IPS DF 19.7 (cell line): ENCODE results near the gene KRTAP4-5.
"Not testable (repeated sequence)": the region's sequence is repeated elsewhere in the genome, so short reads cannot be mapped to it uniquely, and the experiment has no call there.

ENCODE experiments used
- DNase-seq: peaks from one replicate; pipeline ENCODE4 v3.0.0-alpha.2; 2013; ENCODE audit warnings: low read depth, low spot score

The KRTAP4-5 gene

DNA sequence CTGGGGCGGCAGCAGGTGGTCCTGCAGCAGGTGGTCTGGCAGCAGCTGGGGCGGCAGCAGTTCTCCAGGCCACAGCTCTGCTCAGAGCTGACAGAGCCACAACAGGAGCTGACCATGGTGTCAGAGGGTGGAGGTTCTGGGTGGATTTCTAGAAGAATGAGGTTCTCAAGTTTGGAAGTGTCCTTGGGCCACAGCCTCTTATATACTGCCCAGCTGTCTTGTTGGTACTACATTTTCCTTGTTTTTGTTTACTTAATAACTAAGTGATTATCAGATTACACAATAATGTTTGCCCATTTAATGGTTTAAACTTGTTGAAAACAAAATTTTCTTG lies at the start of gene KRTAP4-5:
Gene KRTAP4-5 (minus strand): TSS at position 174 of the 334 bp plus-strand sequence. CDS start 58 bp downstream, at position 116.
- no peak for DNase-seq

DNA sequence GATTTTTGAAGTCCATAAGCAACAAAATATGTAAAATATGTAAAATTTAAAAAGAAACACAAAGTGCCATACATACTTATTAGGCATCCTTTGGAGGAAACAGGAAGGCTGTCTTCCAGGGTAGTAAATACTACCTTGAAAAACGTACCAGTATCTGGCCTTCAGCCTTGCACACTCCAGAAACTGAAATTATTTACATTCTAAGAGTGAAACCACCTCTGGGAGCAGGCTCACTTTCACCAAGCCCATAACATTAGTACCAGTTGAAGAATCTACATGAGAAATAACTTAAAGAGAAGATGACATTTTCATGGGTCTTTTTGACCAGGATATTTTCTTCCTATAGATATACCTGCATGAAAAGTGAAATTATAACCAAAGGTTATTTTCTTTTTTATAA lies 46.4 kb upstream of the KRTAP4-5 start:
- no peak for DNase-seq

DNA sequence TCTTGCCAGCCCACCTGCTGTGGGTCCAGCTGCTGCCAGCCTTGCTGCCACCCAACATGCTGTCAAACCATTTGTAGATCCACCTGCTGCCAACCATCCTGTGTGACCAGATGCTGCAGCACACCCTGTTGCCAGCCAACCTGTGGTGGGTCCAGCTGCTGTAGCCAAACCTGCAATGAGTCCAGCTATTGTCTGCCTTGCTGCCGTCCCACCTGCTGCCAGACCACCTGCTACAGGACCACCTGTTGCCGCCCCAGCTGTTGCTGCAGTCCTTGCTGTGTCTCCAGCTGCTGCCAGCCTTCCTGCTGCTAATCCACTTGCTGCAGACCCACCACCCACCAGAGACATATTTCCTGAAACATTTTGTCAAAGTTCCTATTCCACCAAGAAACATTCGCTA lies 40.7 kb upstream of the KRTAP4-5 start:
- no peak for DNase-seq

DNA sequence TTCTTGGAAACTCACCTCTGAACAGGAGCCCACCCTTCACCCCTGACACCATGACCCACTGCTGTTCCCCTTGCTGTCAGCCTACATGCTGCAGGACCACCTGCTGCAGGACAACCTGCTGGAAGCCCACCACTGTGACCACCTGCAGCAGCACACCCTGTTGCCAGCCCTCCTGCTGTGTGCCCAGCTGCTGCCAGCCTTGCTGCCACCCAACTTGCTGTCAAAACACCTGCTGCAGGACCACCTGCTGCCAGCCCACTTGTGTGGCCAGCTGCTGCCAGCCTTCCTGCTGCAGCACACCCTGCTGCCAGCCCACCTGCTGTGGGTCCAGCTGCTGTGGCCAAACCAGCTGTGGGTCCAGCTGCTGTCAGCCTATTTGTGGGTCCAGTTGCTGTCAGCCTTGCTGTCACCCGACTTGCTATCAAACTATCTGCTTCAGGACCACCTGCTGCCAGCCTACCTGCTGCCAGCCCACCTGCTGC lies 40.3 kb upstream of the KRTAP4-5 start, which contains the start of gene KRTAP9-1:
Gene KRTAP9-1 (plus strand): TSS at position 51 of the 482 bp plus-strand sequence. CDS start 0 bp downstream, at position 51.
- DNase-seq: not testable (repeated sequence)

DNA sequence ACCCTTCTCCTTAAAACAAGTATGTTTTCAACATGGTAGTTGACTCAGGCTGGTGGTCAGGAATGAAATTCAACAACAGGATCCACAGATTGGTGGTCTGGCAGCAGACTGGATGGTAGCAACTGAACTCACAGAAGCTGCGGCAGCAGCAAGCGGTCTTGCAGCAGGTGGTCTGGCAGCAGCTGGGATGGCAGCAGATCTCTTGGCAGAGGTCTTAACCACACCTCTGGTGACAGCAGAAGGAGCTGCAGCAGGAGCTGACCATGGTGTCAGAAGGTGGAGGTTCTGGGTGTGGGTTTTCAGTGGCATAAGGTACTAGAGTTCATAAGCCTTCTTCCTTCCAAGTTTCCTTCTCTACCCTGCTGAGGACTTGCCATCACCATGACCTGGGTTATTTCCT lies 37.2 kb upstream of the KRTAP4-5 start:
- no peak for DNase-seq

DNA sequence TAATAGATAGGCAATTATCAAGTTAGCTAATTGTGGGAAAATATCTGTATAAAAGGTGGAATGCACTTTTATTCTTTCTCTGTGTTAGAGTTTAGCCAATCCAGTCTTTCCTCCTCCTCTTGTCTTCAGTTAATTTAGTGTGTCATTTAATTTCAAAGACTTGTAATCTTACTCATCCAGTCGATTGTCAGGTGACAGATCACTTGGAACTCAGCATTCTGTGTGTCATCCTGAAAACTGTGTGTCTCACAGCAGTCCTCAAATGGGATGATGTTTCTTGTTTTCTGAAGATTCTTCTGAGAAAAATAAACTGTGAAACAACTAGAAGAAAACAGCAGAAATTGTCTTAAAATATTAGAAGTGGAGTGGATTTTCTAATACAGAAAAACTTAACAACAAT lies 35.4 kb upstream of the KRTAP4-5 start:
- DNase-seq: no peak

DNA sequence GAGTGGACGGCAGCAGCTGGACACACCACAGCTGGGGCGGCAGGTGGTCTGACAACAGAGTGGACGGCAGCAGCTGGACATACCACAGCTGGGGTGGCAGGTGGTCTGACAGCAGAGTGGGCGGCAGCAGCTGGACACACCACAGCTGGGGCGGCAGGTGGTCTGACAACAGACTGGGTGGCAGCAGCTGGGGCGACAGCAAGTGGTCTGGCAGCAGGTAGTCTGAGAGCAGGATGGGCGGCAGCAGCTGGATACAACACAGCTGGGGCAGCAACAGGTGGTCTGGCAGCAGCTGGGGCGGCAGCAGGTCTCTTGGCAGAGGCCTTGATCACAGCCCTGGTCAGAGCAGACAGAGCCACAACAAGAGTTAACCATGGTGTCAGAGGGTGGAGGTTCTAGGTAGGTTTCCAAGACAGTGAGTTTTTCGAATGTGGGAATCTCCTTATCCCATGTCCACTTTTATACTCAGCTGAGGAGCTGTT lies 34.9 kb upstream of the KRTAP4-5 start, which contains the start of gene KRTAP4-1:
Gene KRTAP4-1 (minus strand): TSS at position 432 of the 482 bp plus-strand sequence. CDS start 57 bp downstream, at position 375.
- no peak for DNase-seq

DNA sequence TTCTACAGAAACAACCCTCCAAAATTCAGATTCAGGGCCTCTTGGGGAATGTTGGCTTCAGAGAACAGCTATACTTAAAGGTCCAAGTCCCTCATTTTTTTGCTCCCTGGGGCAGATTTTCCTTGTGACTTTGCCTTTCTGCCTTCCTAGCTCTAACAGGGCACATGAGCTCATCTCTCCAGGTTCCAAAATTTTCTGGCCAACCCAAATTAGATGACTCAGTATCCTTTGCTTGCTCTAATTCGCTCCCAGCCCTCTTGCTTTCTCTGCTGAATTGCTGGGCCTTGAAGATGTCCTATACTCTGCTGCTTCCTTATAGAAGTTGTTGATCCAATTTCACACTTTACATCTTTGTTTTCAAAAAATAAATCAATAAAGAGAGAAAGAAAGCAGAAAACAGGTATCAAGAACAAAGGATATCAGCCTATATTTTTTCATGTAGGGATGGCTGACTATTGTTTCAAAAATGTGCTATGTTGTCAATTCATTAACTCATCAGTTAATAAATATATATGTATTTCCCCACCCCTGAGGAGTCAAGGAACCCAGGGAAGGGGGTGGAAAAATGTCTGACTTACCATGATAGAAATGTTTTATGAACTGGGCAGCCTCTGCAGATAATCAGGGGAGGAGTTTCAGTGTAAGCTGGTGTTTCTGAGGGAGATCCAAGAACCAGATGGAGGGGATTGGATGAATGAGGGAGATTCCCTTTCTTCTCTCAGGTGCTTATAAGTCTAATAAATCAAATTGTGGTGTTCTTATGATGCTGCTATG lies 29.4 kb upstream of the KRTAP4-5 start:
- DNase-seq: no peak

DNA sequence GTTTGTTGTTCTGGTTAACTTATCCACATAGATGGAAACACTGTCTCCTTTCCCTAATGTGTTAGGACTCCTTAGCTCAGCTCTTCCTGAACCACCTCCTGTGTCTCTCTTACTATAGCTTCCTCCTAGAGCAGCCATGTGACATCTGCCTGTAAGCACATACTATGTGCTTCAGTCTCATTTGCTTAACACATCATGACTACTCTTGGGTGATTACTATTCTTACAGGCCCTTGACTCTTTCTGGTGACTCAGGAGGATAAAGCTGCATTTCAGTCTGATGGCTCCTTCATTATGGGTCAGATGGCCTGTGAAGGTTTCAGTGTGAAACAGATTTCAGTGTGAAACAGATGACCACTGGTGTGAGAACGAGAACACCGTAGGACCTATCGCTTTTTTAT lies 28.7 kb upstream of the KRTAP4-5 start:
- DNase-seq: no peak

DNA sequence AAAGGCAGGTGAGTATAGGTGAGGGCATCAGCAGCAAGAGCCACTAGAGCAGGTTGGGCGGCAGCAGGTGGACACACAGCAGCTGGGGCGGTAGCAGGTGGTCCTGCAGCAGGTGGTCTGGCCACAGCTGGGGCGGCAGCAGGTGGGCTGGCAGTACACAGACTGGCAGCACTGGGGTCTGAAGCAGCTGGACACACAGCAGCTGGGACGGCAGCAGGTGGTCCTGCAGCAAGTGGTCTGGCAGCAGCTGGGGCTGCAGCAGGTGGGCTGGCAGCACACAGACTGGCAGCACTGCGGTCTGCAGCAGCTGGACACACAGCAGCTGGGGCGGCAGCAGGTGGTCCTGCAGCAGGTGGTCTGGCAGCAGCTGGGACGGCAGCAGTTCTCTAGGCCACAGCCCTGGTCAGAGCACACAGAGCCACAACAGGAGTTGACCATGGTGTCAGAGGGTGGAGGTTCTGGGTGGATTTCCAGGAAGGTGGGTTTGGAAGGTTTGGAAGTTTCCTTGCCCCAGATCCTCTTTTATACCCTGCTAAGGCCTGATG lies 28.2 kb upstream of the KRTAP4-5 start, which contains the start of gene KRTAP4-2:
Gene KRTAP4-2 (minus strand): TSS at position 495 of the 545 bp plus-strand sequence. CDS start 57 bp downstream, at position 438.
- DNase-seq: no peak

DNA sequence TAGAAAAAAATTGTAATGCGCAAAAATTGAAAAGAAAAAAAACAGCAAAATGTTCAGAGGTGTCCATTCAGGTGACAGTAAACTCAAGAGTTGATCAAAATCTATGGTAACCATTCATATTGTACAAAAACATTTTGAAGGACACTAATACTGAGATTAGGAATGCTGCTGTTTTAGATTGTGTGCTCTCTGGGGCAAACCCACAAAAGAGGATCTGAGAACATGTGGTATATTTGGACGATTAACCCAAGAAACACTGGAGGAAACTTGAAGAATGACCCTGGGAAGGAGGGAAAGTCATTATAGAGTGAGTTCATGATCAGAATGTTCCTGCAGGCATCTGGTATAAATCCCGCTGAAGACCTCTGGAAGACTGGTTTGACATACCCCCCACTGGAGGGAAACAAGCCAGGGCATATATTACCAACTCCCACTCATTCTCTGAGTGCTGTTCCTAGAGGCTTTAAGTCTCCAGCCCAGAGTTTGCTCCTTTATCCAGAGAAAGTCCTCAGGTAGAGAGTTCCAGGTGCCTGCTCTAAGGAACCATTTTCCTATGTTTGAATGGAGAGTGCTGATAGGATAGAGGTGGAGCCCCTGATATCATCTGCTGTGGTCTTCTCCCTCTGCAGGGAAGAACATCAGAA lies 27.2 kb upstream of the KRTAP4-5 start:
- DNase-seq: no peak

DNA sequence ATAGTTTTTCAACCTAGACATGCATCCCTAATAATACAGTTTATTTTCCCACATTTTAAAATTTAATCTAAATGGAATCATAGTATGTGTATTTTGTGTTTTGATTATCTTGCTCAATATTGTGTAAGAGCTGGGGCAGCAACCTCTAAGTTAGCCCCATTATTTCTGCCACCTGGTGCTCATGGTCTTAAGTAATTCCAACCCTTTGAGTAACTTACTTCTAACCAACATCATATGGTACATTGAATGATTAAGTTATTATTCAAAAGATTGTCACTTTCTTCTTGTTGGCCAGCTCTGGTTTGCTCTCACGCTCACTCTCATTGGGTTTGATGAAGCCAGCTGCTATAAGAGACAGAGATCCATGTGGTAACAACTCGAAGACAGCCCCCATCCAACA lies 22.3 kb upstream of the KRTAP4-5 start:
- DNase-seq: no peak

DNA sequence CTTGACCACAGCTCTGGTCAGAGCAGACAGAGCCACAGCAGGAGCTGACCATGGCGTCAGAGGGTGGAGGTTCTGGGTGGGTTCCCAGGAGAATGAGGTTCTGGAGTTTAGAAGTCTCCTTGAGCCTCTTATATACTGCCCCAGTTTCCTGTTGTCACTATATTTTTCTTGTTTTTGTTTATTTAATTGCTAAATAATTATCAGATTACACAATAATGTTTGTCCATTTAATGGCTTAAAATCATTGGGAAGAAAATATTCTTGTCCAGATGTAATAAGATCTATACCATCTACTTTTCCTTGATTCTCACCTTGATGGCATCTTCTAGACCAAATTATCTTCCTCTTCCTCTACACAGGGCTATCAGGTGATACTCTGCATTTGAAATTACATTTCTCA lies 18.5 kb upstream of the KRTAP4-5 start, which contains the start of gene KRTAP4-3:
Gene KRTAP4-3 (minus strand): TSS at position 101 of the 400 bp plus-strand sequence. CDS start 49 bp downstream, at position 52.
- no peak for DNase-seq

DNA sequence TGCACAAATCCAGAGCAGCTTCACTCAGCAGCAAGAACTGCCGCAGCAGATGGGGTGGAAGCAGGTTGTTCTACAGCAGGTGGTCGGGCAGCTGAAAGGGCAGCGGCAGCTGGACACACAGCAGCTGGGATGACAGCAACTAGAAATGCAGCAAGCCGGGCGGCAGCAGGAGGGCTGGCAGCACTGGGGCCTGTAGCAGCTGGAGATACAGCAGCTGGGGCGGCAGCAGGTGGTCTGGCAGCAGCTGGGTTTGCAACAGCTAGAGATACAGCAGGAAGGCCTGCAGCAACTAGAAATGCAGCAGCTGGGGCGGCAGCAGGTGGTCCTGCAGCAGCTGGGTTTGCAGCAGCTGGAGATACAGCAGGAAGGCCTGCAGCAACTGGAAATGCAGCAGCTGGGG lies 17.9 kb upstream of the KRTAP4-5 start:
- no peak for DNase-seq

DNA sequence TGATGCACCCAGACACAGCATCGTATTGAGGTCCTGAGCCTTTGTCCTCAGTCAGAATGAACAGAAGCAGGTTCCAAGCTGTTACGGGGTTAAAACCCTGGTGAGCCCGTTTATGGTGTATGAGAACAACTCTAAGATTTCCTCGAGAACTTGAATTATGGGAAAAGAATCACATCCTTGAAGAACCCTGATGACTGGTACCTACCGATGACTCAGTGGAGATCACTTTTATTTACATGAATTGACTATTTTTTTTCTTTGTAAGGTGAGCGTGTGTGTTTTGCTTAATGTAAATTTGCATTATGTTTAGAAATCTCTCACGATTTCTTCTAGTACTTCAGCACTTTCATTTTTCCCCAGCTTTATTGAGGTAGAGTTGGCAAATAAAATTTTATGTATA lies 14.2 kb upstream of the KRTAP4-5 start:
- no peak for DNase-seq

DNA sequence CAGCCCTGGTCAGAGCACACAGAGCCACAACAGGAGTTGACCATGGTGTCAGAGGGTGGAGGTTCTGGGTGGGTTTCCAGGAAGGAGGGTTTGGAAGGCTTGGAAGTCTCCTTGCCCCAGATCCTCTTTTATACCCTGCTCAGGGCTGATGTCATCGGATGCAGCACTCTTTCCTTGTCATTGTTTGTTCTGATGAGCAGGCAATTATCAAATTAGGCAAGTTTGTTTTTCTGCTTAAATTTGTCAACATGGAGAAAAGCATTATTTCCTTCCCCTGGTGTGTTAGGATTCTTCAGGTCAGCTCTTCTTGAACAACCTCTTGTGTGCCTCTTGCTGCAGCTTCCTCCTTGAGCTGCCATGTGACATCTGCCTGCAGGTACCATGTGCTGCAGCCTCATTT lies 11.0 kb upstream of the KRTAP4-5 start, which contains the start of gene KRTAP4-4:
Gene KRTAP4-4 (minus strand): TSS at position 101 of the 400 bp plus-strand sequence. CDS start 57 bp downstream, at position 44.
- no peak for DNase-seq

DNA sequence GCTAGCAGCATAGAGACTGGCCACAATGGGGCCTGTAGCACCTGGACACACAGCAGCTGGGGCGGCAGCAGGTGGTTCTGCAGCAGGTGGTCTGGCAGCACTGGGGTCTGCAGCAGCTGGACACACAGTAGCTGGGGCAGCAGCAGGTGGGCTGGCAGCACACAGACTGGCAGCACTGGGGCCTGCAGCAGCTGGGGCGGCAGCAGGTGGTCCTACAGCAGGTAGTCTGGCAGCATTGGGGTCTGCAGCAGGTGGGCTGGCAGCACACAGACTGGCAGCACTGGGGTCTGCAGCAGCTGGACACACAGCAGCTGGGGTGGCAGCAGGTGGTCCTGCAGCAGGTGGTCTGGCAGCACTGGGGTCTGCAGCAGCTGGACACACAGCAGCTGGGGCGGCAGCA lies 10.6 kb upstream of the KRTAP4-5 start:
- DNase-seq: not testable (repeated sequence)

DNA sequence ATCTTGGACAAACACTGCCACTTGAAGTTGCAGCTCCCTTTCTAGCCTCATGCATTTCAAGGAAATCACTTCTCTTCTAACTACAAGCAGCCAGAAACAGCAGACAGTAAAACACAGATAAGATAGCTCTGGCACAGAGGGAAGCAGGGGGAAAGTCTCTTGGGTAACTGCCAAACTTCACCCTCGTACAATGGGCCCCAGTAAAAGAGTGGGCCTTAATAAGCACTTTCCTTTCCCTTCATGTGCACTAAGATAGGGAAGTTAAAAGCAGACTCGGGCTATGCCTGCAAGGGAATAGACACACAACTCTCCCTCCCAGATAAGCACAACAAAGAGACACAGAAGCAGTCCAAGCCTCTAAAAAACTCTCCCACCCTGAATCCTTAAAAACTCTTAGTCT lies 4.2 kb upstream of the KRTAP4-5 start:
- DNase-seq: no peak

DNA sequence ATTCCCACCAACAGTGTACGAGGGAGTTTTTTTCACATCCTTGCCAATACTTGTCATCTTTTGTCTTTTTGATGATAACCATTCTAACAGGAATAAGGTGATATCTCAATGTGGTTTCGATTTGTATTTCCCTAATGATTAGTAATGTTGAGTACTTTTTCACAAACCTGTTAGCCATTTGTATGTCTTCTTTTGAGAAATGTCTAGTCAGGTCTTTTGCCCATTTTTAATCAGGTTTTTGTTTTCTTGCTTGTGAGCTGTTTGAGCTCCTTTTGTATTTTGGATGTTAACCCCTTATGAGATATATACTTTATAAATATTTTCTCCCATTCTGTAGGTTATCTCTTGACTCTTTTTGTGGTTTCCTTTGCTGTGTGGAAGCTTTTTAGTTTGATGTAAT lies 1.9 kb upstream of the KRTAP4-5 start:
- no peak for DNase-seq

DNA sequence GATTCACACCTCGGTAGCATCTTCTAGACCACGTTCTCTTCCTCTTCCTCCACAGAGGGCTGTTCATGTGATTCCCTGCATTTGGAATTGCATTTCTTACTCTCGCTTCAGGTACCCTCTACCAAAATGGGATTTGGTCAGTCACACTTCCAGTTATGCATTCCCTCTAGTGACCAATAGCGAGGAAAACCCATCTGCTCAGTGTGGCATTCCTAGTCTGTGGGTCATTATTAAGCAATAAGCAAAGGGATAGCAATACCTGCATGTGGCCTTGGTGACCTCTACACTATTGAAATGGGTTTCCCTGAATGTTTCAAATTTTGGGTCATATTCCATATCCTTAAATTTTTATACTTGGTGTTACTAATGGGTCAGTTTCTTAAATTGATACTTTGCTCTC lies 401 bp upstream of the KRTAP4-5 start:
- no peak for DNase-seq

DNA sequence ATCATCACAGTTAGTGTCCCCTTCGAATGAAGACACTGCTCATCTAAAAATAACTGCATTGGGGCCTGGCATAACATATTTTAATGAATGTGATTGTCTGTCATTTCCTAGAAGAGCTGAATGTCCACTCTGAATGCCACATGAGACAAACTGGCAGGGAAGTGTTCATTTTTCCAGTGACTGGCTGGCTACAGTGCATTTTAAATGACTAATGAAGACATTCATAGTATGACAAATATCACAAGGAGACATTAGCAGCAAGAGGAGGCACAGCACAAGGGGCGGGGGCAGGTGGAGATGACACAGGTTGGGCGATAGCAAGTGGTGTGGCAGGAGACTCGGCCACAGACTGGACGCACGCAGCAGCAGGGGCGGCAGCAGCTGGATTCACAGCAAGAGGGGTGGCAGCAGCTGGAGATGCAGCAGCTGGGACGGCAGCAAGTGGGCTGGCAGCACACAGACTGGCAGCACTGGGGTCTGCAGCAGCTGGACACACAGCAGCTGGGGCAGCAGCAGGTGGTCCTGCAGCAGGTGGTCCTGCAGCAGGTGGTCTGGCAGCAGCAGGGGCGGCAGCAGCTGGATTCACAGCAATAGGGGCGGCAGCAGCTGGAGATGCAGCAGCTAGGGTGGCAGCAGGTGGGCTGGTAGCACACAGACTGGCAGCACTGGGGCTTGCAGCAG lies 514 bp downstream of the KRTAP4-5 start:
- DNase-seq: not testable (repeated sequence)
